Fibroblast of pulmonary artery (primary cell): ENCODE data around the gene LHX4.

ENCODE experiments used
- DNase-seq: peaks from one replicate; pipeline ENCODE4 v3.0.0-alpha.2; 2010; ENCODE audit warnings: low read depth
- H3K4me3 ChIP-seq: replicated peaks from 2 replicates; pipeline ENCODE4 v1.5.1; 2011; ENCODE audit warnings: low read depth, mild to moderate bottlenecking, control low read depth, low read length, moderate library complexity
- TF ChIP-seq, protein P1 (sequence below): IDR thresholded peaks from 2 replicates; pipeline ENCODE4 v1.5.1; 2011; ENCODE audit warnings: mild to moderate bottlenecking, control low read depth, low read length, inconsistent platforms; ENCODE audit errors: missing control alignments

Gene LHX4

DNA sequence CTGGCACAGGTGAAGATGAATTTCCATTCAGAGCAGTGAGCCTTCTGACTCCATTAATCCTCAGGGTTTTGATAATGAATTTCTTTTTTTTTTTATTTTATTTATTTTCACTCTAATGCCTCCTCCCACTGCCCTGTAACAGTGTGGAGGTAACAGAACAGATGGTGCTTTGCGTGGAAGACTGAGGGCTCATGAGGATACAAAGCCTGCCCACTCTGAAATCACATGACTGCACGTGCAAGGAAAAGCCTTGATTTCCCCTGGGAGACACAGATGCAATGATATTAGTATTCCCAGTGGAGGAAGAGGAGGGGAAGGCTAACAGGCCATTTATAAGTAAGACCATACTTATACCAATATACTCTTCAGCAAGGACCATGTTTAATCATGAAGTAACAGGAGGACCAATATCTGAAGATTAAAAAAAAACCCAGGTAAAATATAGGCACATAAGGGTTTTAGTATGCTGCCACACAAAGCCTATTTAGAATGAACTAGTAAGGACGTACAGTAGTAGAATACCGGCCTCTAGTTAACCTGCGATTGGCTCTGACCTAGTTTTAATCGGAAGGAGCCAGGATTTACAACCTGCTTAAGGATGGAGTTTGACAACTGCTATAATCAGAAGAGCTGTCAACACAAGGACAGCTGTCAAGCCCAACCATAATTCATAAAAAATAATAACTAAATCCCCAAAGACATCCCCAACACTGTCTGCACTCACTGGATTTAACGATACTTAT, 69.6 kb downstream of the LHX4 start:
- no peak overlapping the region for H3K4me3 ChIP-seq
- TF ChIP-seq, protein P1, sequence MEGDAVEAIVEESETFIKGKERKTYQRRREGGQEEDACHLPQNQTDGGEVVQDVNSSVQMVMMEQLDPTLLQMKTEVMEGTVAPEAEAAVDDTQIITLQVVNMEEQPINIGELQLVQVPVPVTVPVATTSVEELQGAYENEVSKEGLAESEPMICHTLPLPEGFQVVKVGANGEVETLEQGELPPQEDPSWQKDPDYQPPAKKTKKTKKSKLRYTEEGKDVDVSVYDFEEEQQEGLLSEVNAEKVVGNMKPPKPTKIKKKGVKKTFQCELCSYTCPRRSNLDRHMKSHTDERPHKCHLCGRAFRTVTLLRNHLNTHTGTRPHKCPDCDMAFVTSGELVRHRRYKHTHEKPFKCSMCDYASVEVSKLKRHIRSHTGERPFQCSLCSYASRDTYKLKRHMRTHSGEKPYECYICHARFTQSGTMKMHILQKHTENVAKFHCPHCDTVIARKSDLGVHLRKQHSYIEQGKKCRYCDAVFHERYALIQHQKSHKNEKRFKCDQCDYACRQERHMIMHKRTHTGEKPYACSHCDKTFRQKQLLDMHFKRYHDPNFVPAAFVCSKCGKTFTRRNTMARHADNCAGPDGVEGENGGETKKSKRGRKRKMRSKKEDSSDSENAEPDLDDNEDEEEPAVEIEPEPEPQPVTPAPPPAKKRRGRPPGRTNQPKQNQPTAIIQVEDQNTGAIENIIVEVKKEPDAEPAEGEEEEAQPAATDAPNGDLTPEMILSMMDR = no peak
- no peak for DNase-seq

DNA sequence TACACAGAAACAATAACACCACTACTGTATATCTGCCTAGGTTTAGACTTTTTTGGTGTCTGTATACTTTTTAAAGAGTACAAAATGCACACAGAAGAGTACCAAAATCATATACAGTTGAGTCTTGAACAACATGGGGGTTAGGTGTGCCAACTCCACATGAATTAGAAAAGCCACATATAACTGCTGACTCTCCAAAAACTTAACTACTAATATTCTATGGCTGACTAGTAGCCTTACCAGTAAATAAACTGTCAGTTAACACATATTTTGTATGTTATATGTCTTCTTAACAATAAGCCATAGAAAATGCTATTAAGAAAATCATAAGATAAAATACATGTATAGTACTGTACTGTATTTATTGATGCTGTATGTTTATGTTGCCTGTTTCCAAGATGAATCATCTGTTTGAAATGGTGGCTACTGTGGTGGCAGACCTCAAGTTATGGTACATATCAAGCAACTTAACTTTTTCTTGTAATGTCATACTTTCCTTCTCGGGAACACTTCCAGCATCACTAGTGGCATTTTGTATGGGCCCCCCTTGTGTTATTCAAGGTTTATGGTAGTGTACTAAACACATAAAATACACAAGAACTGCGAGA, 71.2 kb downstream of the LHX4 start:
- peak; percentile 22 for DNase-seq
- TF ChIP-seq, protein P1 = no peak
- H3K4me3 ChIP-seq = no peak overlapping the region

DNA sequence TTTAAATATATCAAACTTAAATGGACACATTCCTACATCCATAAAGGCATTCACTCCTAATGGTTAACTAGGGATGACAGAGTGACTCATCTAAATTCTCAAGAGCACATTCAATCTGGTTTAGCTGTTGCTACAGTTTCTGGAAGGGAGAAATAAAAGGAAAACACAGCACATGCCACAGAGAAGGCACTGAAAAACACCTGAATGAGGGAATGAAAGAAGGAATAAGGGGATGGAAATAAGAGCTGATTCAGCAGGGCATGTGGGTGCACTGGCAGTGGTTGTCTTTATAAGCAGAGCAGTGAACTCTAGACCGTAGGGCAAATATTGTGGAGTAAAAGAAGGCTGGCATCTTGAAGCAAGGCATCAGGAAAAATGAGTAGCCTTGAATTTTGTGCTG, 79.3 kb downstream of the LHX4 start:
- DNase-seq = peak; percentile 58
- TF ChIP-seq, protein P1 = no peak
- H3K4me3 ChIP-seq = no peak overlapping the region

DNA sequence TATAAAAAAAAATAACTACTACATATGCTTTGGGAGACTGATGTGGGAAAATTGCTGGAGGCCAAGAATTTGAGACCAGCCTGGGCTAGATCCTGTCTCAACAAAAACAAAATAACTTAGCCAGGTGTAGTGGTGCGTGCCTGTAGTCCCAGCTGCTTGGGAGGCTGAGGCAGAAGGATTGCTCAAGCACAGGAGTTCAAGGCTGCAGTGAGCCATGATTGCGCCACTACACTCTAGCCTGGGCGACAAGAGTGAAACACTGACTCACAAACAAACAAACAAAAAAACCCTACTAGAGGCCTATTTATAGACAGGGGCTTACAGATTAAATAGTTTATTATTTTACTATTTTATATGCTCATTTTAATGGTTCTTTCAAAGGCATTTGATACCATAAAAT, 80.0 kb downstream of the LHX4 start:
- H3K4me3 ChIP-seq = no peak overlapping the region
- peak; percentile 61 for DNase-seq
- TF ChIP-seq, protein P1 = no peak

DNA sequence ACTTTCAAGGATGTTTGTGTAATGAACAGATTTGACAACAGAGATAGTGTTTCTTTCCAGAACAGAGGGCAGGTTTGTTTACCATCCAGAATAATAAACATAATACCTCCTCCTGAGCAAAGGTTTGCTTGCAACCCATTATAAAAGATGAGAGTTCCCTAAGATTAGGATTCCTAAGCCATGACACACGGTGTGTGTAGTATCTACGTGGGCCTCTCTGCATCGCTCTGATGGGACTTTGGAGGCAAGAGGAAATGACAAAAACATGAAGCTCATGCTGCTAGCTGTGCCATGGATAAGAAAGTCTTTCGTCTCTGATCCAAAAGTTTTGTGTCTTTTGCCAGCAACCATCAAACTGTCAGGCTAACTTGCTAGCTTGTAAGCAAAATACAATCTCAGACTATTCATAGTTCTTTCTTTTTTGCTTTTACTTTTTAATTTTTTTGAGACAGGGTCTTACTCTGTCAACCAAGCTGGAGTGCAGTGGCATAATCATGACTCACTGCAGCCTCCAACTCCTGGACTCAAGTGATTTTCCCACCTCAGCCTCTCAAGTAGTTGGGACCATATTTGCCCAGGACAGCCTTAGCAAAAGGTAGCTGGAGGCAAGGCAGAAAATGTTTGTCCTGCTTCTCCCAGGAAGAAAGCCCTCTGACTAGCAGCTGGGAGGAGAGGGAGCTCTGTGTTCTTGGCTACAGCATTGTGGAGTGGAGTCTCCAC, 81.1 kb downstream of the LHX4 start:
- TF ChIP-seq, protein P1 = no peak
- no peak overlapping the region for H3K4me3 ChIP-seq
- peak; percentile 49 for DNase-seq

DNA sequence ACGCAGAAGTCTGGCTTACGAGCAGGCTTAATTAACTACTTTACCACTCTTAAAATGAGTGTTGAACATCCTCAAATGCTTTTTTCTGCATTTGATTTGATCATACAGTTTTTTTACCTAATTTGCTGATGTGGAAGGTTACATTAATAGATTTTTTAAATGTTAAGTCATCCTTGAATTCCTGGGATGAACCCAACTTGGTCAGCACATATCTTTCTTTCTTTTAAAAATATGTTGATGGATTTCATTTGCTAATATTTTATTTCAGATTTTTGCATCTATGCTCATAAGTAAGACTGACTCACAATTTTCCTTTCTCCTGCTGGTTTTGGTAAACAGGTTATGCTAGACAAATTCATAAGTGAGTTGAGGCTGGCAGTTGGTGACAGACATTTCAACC, 82.9 kb downstream of the LHX4 start:
- TF ChIP-seq, protein P1 = no peak
- no peak for DNase-seq

More for the DNA sequence above, 82.9 kb downstream of the LHX4 start:
- H3K4me3 ChIP-seq = no peak overlapping the region
